GM12865 (cell line): Measurements from ENCODE around the gene UNC13B.

Experiments
- DNase-seq: peaks from one replicate; pipeline ENCODE4 v3.0.0; 2010; ENCODE audit warnings: low read depth
- H3K4me3 ChIP-seq: 2 replicates; pipeline ENCODE4 v1.5.1; 2011; ENCODE audit warnings: mild to moderate bottlenecking, low read depth, low read length, control low read depth
- TF ChIP-seq, protein P1 (sequence below): IDR thresholded peaks from 2 replicates; pipeline ENCODE4 v1.5.1; 2011; ENCODE audit warnings: low read length, control low read depth, low read depth, inconsistent platforms; ENCODE audit not compliant: insufficient read depth; ENCODE audit errors: missing control alignments

Gene UNC13B

DNA sequence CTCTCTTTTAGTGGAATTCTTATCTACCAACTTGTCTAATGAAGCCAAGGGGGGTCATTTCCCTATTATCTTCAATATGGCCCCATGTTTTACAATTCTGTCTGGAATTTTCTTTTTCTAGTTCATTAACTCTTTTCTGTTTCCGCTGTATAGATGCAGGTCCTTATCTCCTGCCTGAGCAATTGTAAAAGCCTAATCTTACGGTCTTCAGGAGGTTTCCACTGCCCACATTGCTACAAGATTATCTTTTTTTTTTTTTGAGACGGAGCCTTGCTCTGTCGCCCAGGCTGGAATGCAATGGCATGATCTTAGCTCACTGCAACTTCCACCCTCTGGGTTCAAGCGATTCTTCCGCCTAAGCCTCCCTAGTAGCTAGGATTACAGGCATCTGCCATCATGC, 132.3 kb downstream of the UNC13B start:
- DNase-seq: no peak
- TF ChIP-seq, protein P1, sequence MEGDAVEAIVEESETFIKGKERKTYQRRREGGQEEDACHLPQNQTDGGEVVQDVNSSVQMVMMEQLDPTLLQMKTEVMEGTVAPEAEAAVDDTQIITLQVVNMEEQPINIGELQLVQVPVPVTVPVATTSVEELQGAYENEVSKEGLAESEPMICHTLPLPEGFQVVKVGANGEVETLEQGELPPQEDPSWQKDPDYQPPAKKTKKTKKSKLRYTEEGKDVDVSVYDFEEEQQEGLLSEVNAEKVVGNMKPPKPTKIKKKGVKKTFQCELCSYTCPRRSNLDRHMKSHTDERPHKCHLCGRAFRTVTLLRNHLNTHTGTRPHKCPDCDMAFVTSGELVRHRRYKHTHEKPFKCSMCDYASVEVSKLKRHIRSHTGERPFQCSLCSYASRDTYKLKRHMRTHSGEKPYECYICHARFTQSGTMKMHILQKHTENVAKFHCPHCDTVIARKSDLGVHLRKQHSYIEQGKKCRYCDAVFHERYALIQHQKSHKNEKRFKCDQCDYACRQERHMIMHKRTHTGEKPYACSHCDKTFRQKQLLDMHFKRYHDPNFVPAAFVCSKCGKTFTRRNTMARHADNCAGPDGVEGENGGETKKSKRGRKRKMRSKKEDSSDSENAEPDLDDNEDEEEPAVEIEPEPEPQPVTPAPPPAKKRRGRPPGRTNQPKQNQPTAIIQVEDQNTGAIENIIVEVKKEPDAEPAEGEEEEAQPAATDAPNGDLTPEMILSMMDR: no peak
- no peak overlapping the region for H3K4me3 ChIP-seq

DNA sequence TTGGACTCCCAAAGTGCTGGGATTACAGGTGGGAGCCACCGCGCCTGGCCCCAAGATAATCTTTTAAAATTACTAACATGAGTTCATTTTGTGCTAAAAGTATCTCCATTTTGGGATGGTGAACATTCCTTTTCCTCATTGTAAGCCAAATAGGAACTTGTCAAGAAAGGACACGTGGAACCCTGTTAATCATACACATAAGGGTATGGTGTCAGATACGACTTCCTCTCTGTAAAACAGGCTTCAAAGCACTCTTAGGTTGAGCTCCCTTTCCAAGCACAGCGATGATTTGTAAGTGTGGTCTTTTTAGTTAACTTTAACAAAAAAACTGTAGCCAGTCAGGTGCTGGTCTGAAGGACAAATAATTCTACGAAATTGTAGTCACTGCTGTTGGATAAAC, 132.7 kb downstream of the UNC13B start:
- TF ChIP-seq, protein P1: no peak
- H3K4me3 ChIP-seq: no peak overlapping the region
- no peak for DNase-seq

DNA sequence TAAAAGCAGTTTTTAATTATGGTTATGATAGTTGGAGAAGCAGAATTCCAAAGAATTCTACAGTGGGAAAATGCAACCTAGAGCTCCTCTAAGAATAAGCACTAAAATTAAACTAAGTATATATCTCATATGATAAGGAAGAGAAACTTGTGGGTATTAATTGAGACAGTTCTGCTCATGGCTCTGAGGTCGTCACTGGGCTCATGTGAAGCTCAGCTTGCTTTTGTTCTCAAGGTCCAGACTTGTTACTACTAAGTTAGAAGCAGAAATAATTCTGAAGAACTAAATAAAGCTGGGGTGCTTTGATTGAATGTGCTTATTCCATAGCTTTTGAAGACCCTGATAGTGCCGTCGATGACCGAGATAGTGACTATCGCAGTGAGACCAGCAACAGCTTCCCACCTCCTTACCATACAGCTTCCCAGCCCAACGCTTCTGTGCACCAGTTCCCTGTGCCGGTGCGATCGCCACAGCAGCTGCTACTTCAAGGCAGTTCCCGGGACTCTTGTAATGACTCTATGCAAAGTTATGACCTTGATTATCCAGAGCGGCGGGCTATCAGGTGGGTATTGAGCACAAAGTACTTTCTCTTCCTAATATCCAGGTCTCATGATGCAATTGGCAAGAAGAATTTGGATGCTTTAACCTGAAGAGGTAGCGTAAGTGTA, 133.7 kb downstream of the UNC13B start:
- H3K4me3 ChIP-seq: no peak overlapping the region
- DNase-seq: no peak
- TF ChIP-seq, protein P1: no peak

DNA sequence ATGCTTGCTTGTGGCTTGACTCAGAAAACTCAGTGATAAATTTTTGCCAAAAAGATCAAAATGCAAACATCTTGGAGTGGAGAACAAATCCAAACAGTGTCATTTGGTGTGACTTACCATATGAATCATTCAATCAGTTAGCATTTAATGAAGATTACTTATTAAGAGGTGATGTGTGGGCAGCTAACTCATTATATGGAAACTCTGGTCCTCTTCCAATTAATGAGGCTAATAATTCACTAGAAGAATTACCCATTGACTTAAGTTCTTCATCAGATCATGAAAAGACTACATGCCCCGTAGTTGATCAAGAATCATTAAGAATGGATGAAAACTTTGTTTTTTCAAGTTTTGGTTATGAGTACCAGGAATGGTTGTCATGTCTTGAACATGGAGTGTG, 141.8 kb downstream of the UNC13B start:
- TF ChIP-seq, protein P1: no peak
- DNase-seq: no peak
- H3K4me3 ChIP-seq: no peak overlapping the region

DNA sequence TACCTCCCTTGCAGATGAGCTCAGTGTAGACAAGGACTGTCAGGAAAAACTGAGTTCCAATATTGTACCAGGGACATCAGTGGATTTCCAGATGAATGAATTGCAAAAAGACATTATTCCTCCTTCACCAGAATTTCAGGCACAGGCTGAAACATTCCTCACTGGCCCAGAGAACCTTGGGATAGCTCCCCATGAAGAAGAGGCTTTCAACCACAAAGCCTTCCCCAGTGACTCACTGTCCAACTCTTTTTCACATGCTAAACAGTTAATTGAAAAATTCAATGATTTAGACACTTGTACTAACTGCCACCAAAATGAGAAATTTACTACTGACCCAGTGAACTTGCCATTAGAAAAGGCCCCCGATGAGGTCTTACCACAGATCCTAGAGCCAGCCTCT, 144.5 kb downstream of the UNC13B start:
- TF ChIP-seq, protein P1: no peak
- no peak overlapping the region for H3K4me3 ChIP-seq
- DNase-seq: no peak

DNA sequence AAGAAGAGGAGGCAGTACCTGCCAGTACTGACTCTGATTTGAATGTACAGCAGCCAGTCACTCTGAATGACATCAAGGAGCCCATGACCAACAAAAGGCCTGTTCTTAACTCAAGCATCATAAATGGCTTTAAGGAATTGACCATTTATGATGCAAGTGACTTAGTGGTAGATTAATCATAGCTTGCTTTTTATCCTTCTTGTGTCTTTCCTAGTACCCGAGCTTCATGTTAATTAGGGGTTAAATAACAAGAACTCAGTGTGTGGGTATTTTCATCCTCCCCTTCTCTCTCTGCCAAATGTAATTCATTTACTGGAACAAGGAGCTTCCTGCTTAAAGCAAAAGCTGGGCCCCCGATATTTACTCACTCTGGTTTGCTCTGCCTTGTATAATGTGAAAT, 146.5 kb downstream of the UNC13B start:
- DNase-seq: no peak
- no peak overlapping the region for H3K4me3 ChIP-seq
- TF ChIP-seq, protein P1: no peak
